T1000 (cell line): ENCODE data around the gene ZSWIM5.
"Not testable (repeated sequence)": the region's sequence is repeated elsewhere in the genome, so short reads cannot be mapped to it uniquely, and the experiment has no call there.

Experiments used
- DNase-seq: peaks from one replicate; lab custom pipeline; 2025; ENCODE audit warnings: mixed read lengths; lab: John Stamatoyannopoulos, UW

The ZSWIM5 gene

DNA sequence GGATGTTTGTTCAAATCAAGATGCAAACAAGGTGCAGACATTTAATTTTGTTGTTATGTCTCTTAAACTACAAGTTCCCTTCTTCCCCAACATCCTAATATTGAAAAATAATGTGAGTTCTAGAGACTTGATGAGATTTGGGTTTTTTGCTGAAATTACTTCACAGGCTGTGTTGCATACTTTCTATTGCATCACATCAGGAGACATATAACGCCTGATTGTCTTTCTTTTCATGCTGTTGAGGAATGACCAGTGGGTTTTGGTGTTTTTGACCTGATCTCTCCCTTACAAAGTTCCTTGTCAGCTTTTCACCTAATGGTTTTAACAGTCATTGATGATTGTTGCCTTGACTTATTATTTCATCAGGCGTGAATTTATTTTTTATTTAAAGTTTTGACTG lies 111.0 kb downstream of the ZSWIM5 start:
- DNase-seq: no peak

DNA sequence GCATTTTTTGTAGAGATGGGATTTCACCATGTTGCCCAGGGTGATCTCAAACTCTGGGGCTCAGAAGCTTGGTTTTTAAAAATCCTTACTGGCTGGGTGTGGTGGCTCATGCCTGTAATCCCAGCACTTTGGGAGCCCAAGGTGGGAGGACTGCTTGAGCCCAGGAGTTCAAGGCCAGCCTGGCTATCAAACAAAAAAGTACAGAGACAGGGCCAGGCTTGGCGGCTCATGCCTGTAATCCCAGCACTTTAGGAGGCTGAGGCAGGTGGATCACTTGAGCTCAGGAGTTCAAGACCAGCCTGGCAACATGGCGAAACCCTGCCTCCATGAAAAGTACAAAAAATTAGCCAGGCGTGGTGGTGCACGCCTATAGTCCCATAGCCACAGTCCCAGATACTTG lies 112.0 kb downstream of the ZSWIM5 start:
- not testable (repeated sequence) for DNase-seq

DNA sequence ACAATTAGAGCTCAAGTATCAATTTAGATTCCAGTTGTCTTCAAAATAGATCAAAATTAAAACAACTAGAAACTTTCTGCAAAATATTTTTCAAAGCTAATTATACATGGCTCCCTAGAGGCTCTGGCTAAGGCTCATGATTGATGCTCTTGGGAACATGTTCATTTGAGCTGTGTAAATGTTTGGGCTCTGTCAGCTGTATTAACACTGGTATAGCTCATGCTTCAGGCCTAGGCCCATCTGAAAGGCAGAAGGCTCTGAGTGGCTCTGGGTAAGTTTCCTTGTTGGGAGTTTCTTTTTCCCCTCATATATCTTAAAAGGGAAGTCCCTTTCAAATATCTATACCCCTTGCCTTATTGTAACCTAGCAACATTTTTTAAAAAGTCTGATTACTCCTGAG lies 113.1 kb downstream of the ZSWIM5 start:
- DNase-seq: no peak

DNA sequence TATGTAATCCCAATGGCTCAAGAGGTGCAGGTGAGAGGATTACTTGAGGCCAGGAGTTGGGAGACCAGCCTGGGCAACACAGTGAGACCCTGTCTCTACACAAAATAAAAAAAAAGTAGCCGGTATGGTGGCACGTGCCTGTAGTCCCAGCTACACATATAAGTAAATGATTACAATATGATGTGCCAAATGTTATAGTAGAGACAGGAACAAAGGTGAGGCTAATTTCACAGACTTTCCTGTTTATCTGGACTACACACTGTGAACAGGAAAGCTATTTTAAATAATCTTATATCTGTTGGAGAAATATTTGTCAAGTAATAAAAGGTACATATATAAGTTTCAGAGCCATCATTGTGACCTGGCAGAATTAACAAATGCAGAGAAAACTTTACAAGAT lies 116.7 kb downstream of the ZSWIM5 start:
- no peak for DNase-seq

DNA sequence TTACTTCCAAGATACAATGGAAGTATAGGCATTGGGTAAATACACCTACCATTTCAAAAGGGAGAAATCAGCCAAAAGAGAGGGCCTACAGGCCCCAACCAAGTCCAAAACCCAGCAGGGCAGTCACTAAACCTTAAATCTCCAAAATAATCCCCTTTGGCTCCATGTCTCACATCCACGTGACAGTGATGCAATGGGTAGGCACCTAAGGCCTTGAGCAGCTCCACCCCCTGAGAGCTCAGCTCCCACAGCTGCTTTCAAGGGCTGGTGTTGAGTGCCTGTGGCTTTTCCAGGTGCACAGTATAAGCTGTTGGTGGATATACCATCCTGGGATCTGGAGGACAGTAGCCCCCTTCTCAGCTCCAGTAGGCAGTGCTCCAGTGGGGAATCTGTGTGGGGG lies 121.8 kb downstream of the ZSWIM5 start:
- no peak for DNase-seq

- no peak for DNase-seq
These were observed 126.9 kb downstream of the ZSWIM5 start for GRCh38 chr1:45079533-45079932.

- DNase-seq: not testable (repeated sequence)
These were observed 129.4 kb downstream of the ZSWIM5 start for GRCh38 chr1:45076959-45077358.

- no peak for DNase-seq
These were observed 134.8 kb downstream of the ZSWIM5 start for GRCh38 chr1:45071567-45071966.

GRCh38 chr1:45067806-45068205 lies 138.6 kb downstream of the ZSWIM5 start:
- no peak for DNase-seq

DNA sequence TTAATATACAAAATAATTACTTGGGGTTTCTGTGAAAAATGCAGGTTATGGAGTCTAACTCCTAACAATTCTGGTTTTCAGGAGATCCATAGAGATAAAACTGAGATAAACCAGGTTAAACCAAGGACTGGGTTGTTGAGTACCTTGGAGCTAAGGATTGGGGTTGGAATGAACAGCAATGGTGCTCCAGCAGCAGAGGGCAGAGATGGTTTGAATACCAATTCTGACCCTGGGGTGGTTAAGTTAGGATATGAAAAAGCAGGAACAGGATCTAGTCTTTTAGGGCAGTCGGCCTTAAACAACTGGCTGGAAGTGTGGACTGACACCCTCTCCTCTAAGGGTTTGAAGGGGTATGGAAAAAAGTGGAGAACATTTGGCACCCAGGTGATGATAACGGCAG lies 141.3 kb downstream of the ZSWIM5 start:
- no peak for DNase-seq

DNA sequence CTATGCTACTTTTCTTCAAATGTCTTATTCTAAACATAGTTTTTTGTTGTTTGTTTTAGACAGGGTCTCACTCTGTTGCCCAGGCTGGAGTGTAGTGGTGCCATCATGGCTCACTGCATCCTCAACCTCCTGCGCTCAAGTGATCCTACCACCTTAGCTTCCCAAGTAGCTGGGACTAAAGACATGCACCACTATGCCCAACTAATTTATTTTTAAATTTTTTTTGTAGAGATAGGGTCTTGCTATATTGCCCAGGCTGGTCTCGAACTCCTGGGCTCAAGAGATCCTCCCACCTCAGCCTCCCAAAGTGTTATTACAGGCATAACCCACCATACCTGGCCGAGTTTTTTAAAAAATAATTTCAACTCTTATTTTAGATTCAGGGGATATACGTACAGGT lies 143.9 kb downstream of the ZSWIM5 start:
- DNase-seq: not testable (repeated sequence)

- DNase-seq: no peak
These were observed 146.6 kb downstream of the ZSWIM5 start for GRCh38 chr1:45059829-45060228.

DNA sequence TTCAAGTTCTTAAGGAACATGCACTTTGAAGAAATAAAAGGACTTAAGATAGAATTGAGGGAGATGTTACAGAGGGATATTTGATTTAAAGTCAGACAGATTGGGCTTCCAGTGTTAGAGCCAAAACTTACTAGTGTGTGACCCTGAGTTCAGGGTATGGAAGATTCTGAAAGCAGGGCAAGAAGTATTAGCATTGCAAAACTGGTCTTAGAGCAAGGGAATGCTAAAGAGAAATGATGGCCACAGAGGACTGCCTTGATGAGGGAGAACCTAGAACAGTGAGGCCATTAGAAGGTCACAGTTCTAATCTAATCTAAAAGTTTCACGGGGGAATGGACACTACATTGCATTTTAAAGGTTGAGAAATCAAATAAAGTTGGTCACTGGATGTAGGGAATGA lies 148.9 kb downstream of the ZSWIM5 start:
- DNase-seq: no peak

- DNase-seq: no peak
These were observed 155.2 kb downstream of the ZSWIM5 start for GRCh38 chr1:45051005-45051772.

GRCh38 chr1:45047032-45047431 lies 159.4 kb downstream of the ZSWIM5 start:
- no peak for DNase-seq

GRCh38 chr1:45044916-45045315 lies 161.5 kb downstream of the ZSWIM5 start:
- DNase-seq: no peak

GRCh38 chr1:45043094-45043493 lies 163.3 kb downstream of the ZSWIM5 start:
- no peak for DNase-seq

DNA sequence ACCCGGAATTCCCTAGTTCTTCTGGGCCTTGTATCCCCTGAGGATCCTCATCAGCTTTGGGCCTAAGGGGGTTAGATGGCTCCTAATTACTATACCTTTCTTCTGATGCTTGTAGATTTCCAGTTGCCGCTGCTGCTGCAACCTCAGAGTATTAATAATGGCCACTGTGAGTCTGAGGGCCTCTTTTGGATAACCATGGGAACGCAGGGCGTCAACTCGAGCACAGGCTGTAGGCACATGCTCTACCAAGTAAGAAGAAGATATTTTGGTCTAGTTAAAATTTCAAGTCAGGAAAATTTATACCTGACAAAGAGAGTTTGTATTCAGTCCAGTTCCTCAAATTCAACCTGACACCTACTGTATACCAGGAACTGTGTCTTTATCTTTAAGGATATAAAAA lies 166.1 kb downstream of the ZSWIM5 start:
- no peak for DNase-seq

GRCh38 chr1:45038661-45039364 lies 167.6 kb downstream of the ZSWIM5 start:
- no peak for DNase-seq

- DNase-seq: no peak
These were observed 168.2 kb downstream of the ZSWIM5 start for GRCh38 chr1:45038240-45038639.

- no peak for DNase-seq
These were observed 168.9 kb downstream of the ZSWIM5 start for GRCh38 chr1:45037456-45037855.

DNA sequence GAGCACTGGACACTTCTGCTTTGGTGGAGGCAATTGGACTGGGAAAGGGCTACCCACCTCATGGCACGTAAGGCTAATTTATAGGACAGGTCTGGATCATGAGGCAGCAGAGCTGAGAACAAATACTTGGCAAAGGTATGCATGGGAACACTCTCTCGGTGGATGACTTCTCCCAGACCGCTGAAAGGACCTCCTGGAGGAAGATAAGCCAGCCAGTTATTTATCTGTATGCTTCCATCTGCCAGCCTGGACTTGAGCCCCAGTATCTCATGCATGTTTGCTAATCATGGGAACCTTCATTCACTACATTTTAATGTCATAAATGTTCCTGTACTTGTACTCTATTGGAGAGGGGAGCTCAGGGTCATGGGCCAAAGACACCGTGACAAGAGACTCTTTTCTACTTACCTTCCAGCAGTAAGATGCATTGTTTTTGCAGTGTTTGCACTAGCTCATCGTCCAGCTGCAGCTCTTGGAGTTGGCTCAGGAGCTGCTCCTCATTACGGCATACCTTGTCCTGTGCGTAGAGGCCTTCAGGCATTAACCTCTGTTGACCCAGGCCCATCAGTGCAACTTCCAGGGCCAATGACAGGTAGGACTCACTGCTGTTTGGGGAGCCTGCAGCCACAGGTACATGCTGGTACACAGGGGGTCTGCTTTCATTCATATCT lies 170.6 kb downstream of the ZSWIM5 start:
- DNase-seq: no peak

DNA sequence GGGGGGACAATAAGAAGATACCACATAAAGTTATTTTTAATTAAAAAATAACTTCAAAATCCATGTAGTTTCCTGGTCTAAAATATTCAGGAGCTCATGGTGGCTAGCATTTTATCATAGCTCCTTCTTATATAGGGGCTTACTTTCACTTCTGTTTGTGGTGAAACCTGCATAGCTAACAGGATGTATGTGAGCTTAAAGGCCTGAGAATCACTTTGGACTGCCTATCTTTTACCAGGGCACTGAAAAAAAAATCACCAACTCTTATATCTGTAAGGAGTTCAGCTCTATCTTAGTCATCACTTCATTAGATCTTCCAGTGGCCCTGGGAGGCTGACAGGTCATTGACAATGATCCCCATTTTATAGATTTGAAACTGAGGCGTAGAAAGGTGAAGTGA lies 173.0 kb downstream of the ZSWIM5 start:
- no peak for DNase-seq
